ENCODE measurements around the gene IFI35.

Gene IFI35

GRCh38 chr17:43062984-43063638 lies 56.5 kb downstream of the IFI35 start:
- TF ChIP-seq, protein P1, sequence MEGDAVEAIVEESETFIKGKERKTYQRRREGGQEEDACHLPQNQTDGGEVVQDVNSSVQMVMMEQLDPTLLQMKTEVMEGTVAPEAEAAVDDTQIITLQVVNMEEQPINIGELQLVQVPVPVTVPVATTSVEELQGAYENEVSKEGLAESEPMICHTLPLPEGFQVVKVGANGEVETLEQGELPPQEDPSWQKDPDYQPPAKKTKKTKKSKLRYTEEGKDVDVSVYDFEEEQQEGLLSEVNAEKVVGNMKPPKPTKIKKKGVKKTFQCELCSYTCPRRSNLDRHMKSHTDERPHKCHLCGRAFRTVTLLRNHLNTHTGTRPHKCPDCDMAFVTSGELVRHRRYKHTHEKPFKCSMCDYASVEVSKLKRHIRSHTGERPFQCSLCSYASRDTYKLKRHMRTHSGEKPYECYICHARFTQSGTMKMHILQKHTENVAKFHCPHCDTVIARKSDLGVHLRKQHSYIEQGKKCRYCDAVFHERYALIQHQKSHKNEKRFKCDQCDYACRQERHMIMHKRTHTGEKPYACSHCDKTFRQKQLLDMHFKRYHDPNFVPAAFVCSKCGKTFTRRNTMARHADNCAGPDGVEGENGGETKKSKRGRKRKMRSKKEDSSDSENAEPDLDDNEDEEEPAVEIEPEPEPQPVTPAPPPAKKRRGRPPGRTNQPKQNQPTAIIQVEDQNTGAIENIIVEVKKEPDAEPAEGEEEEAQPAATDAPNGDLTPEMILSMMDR (IDR thresholded peaks at IDR 0.05; ENCODE audit: low read depth, low read length, missing control alignments), result no peak
- H3K4me3 ChIP-seq (ENCODE audit: low read depth, low read length), result no peak overlapping the region
- no peak for DNase-seq (ENCODE audit: low read depth)
- in situ Hi-C loops (cut with HindIII; ENCODE audit: low sequenced_read_pairs), result no loop called here

Measured in astrocyte of the cerebellum (primary cell).